A673 (cell line): ENCODE data around the gene ZCCHC3. TPM values are rescaled to one million over a fixed set of nuclear protein-coding genes. Genes with fewer than 3 reads are reported as not detected.

Experiments used
- BruUV-seq: library from RNA; stranded (reverse); fragments of 400-500 nt; replicated peaks from 2 replicates; lab custom pipeline; 2021; lab: Mats Ljungman, UMichigan
- CTCF ChIA-PET: fragments of 300-600 bp; sonication (Branson Sonifier 250); formaldehyde crosslinking; loops from one replicate; lab custom pipeline; 2022; ENCODE audit warnings: antibody characterized with exemption; lab: Charles Lee
- POLR2A ChIA-PET: fragments of 300-600 bp; sonication (Branson Sonifier 250); formaldehyde crosslinking; loops from one replicate; lab custom pipeline; 2022; ENCODE audit warnings: antibody characterized with exemption; ENCODE audit not compliant: low non-redundant PET; lab: Charles Lee
- DNase-seq: peaks from one replicate; pipeline ENCODE4 v3.0.0-alpha.2; 2015; ENCODE audit warnings: low spot score
- H3K27ac ChIP-seq: fragments of 200-600 bp; sonication (generic); 2 replicates; pipeline ENCODE4 v1.5.1; 2016; ENCODE audit warnings: mixed run types, low read depth, mild to moderate bottlenecking, mixed read lengths, antibody characterized with exemption, low read length; ENCODE audit not compliant: poor library complexity, severe bottlenecking
- H3K27me3 ChIP-seq: fragments of 200-600 bp; sonication (generic); replicated peaks from 2 replicates; pipeline ENCODE4 v1.6.1; 2017; ENCODE audit warnings: mixed run types, low read depth, mild to moderate bottlenecking, mixed read lengths, antibody characterized with exemption, low read length; ENCODE audit not compliant: insufficient read depth, poor library complexity
- H3K36me3 ChIP-seq: fragments of 200-600 bp; sonication (generic); 2 replicates; pipeline ENCODE4 v1.6.1; 2016; ENCODE audit warnings: mixed run types, mild to moderate bottlenecking, mixed read lengths, antibody characterized with exemption, low read length; ENCODE audit not compliant: insufficient read depth, poor library complexity, severe bottlenecking
- H3K4me1 ChIP-seq: fragments of 200-600 bp; sonication (generic); 2 replicates; pipeline ENCODE4 v1.6.1; 2017; ENCODE audit warnings: mixed run types, mild to moderate bottlenecking, mixed read lengths, antibody characterized with exemption, low read length; ENCODE audit not compliant: insufficient read depth, poor library complexity, severe bottlenecking
- H3K4me3 ChIP-seq: fragments of 200-600 bp; sonication (generic); 2 replicates; pipeline ENCODE4 v1.5.1; 2016; ENCODE audit warnings: low read depth, mixed run types, mild to moderate bottlenecking, mixed read lengths, low read length; ENCODE audit not compliant: poor library complexity, severe bottlenecking
- H3K9me3 ChIP-seq: fragments of 200-600 bp; sonication (generic); 2 replicates; pipeline ENCODE4 v1.6.1; 2016; ENCODE audit warnings: mixed run types, low read depth, mild to moderate bottlenecking, mixed read lengths, antibody characterized with exemption, low read length; ENCODE audit not compliant: poor library complexity, severe bottlenecking
- EZH2 ChIP-seq: fragments of 200-600 bp; sonication (generic); IDR thresholded peaks from 2 replicates; pipeline ENCODE4 v1.6.1; 2017; ENCODE audit warnings: borderline replicate concordance, low read depth, mild to moderate bottlenecking, mixed read lengths, antibody characterized with exemption, low read length; ENCODE audit not compliant: poor library complexity, severe bottlenecking
- intact Hi-C: fragments of 100-400 bp; cut with micrococcal nuclease; formaldehyde crosslinking; loops from one replicate; pipeline ENCODE4 v1.10.0; 2022; ENCODE audit not compliant: unreplicated experiment
- total RNA-seq: library from RNA; stranded (reverse); gene quantifications from 2 replicates; pipeline ENCODE4 v1.2.3, GENCODE V29; 2021
- TF ChIP-seq, protein P1 (sequence below): fragments of 300-800, 200-600 bp; sonication (generic); conservative IDR thresholded peaks from 2 replicates; pipeline ENCODE4 v1.5.1; 2017; ENCODE audit warnings: low read depth, mild to moderate bottlenecking, antibody characterized with exemption, low read length, moderate library complexity, mixed read lengths

Gene ZCCHC3
- total RNA-seq, 1 experiment from 2014 or later, result 39.6 TPM

DNA sequence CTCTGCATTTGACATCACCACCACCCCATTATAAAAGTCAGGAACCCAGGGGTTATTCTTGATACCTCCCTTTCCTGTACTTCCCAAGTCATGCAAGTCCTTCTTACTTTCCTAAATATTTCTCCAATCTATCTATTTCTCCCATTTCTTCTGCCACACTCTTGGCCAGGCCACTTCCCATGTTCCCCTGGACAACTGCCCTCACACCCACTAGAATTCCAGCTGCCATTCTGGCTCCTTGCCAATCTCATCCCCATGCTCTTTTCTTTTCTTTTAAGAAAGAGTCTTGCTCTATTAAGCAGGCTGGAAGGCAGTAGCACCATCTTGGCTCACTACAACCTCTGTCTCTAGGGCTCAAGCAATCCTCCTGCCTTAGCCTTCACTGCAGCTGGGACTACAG is 24.7 kb upstream of the ZCCHC3 start:
- no peak overlapping the region for H3K4me3 ChIP-seq
- CTCF ChIA-PET, result no interaction called here
- TF ChIP-seq, protein P1, sequence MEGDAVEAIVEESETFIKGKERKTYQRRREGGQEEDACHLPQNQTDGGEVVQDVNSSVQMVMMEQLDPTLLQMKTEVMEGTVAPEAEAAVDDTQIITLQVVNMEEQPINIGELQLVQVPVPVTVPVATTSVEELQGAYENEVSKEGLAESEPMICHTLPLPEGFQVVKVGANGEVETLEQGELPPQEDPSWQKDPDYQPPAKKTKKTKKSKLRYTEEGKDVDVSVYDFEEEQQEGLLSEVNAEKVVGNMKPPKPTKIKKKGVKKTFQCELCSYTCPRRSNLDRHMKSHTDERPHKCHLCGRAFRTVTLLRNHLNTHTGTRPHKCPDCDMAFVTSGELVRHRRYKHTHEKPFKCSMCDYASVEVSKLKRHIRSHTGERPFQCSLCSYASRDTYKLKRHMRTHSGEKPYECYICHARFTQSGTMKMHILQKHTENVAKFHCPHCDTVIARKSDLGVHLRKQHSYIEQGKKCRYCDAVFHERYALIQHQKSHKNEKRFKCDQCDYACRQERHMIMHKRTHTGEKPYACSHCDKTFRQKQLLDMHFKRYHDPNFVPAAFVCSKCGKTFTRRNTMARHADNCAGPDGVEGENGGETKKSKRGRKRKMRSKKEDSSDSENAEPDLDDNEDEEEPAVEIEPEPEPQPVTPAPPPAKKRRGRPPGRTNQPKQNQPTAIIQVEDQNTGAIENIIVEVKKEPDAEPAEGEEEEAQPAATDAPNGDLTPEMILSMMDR, result no peak
- no peak for TF ChIP-seq EZH2
- no TSS peak for BruUV-seq
- no peak for DNase-seq
- H3K4me1 ChIP-seq, result no peaks in the 10 kb centered on the region
- no peaks in the 10 kb centered on the region for H3K9me3 ChIP-seq
- no peak overlapping the region for H3K27ac ChIP-seq
- no peaks in the 10 kb centered on the region for H3K27me3 ChIP-seq
- intact Hi-C loops, result no loop called here
- peaks cover 8% of the 10 kb centered on the region for H3K36me3 ChIP-seq
- POLR2A ChIA-PET, result no interaction called here

DNA sequence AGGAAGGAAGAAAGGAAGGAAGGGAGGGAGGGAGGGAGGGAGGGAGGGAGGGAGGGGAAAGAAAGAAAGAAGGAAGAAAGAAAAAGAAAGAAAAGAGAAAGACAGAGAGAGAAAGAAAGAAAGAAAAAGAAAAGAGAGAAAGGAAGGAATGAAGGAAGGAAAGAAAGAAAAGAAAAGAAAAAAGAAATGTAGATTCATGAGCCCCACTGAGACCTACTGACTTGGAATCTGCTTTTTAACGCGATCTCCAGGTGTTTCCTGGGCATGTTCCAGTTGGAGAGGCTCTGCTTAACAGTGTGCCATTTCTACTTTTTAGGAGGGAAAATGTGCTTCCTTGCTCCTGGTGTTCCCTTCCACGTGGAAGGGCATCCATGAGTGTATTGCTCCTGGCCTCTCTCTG is 23.5 kb upstream of the ZCCHC3 start:
- no TSS peak for BruUV-seq
- H3K36me3 ChIP-seq, result peaks cover 14% of the 10 kb centered on the region
- DNase-seq, result no peak
- TF ChIP-seq, protein P1, result no peak
- TF ChIP-seq EZH2, result no peak
- H3K27me3 ChIP-seq, result no peaks in the 10 kb centered on the region
- POLR2A ChIA-PET, result no interaction called here
- CTCF ChIA-PET, result no interaction called here
- no peaks in the 10 kb centered on the region for H3K4me1 ChIP-seq
- no peak overlapping the region for H3K27ac ChIP-seq
- no peak overlapping the region for H3K4me3 ChIP-seq
- intact Hi-C loops, result no loop called here
- no peaks in the 10 kb centered on the region for H3K9me3 ChIP-seq

DNA sequence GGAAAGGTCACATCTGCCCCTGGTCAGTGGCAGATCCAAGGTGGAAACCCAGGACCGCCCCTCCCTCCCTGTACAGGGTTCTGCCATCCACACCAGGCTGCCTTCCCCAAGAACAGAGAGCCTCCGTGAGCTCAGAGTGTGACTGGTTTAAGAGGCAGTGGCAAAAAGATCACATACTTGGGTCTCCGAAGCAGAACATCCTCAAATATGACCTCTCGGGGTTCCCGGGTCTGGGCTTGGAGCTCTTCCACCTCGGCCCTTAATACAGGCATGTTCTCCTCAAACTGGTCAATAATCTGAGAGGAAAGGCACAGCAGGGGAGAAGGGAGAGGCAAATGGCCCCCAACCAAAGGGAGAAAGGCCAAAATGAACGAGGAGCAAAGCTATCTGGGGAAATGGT is 21.6 kb upstream of the ZCCHC3 start:
- Histone ChIP-seq H3K4me1 (no peaks in the 10 kb centered on the region), H3K36me3 (peaks cover 19% of the 10 kb centered on the region), H3K4me3 (no peak overlapping the region), H3K27ac (no peak overlapping the region), H3K27me3 (no peaks in the 10 kb centered on the region), H3K9me3 (no peaks in the 10 kb centered on the region)
- DNase-seq, result no peak
- no TSS peak for BruUV-seq
- intact Hi-C loops, result no loop called here
- no peak for TF ChIP-seq EZH2
- TF ChIP-seq, protein P1, result no peak
- ChIA-PET CTCF (no interaction called here), POLR2A (no interaction called here)
